Endothelial cell of umbilical vein (primary cell): Measurements from ENCODE around the gene OXSR1. TPM values are rescaled to one million over a fixed set of nuclear protein-coding genes. Genes with fewer than 3 reads are reported as not detected.

Source experiments
- BruUV-seq: library from RNA; stranded (reverse); fragments of 400-500 nt; replicated peaks from 2 replicates; lab custom pipeline; 2021; lab: Mats Ljungman, UMichigan
- CTCF ChIA-PET: fragments of 300-600, 350-600 bp; sonication (Branson Sonifier 250); formaldehyde crosslinking; loops from one replicate; lab custom pipeline; 2021; ENCODE audit warnings: antibody characterized with exemption, inconsistent platforms; lab: Charles Lee
- POLR2A ChIA-PET: fragments of 300-600, 350-600 bp; sonication (Branson Sonifier 250); formaldehyde crosslinking; loops from one replicate; lab custom pipeline; 2021; ENCODE audit warnings: antibody characterized with exemption, inconsistent platforms; lab: Charles Lee
- DNase-seq: peaks from one replicate; pipeline ENCODE4 v3.0.0-alpha.2; 2011; ENCODE audit warnings: low read depth, low spot score
- FAIRE-seq: peaks from 2 replicates; lab custom pipeline; 2011; peaks lifted over from hg19 to GRCh38; lab: Jason Lieb, UNC
- H2AFZ ChIP-seq: 2 replicates; pipeline ENCODE4 v1.6.0; 2012; ENCODE audit warnings: low read depth, low read length, control low read depth, inconsistent platforms
- H3K27ac ChIP-seq: 2 replicates; pipeline ENCODE4 v1.5.1; 2011; ENCODE audit warnings: low read depth, mild to moderate bottlenecking, control low read depth, low read length, moderate library complexity; ENCODE audit not compliant: insufficient read depth
- H3K27me3 ChIP-seq, 2 experiments: 2 replicates each; pipeline versions ENCODE4 v1.6.0 to v1.6.1; 2011; ENCODE audit warnings: low read length in 2 of 2, mixed read lengths in 1 of 2; ENCODE audit not compliant: control insufficient read depth in 2 of 2, insufficient read depth in 2 of 2
- H3K36me3 ChIP-seq, 2 experiments: 2 replicates in 1 of 2; 3 replicates in 1 of 2; pipeline ENCODE4 v1.5.1; 2011; ENCODE audit warnings: low read length in 2 of 2, mild to moderate bottlenecking in 1 of 2, moderate library complexity in 1 of 2; ENCODE audit not compliant: control insufficient read depth in 2 of 2, insufficient read depth in 2 of 2; ENCODE audit errors: extremely low read depth in 1 of 2
- H3K4me1 ChIP-seq: 3 replicates; pipeline ENCODE4 v1.5.1; 2011; ENCODE audit warnings: mild to moderate bottlenecking, low read length; ENCODE audit not compliant: control insufficient read depth, insufficient read depth; ENCODE audit errors: extremely low read depth
- H3K4me2 ChIP-seq: 2 replicates; pipeline ENCODE4 v1.6.1; 2011; ENCODE audit warnings: low read length, control low read depth, mixed read lengths; ENCODE audit not compliant: insufficient read depth
- H3K4me3 ChIP-seq, 3 experiments: fragments of 200-600 bp in 1 of 3; sonication (generic), shearing (Covaris generic) in 1 of 3; replicated peaks in 1 of 3; 2 replicates each; pipeline ENCODE4 v1.5.1; 2011 to 2016; ENCODE audit warnings: control low read depth in 3 of 3, low read length in 3 of 3, mild to moderate bottlenecking in 2 of 3, inconsistent platforms in 1 of 3, low read depth in 1 of 3, moderate library complexity in 1 of 3; ENCODE audit not compliant: insufficient read depth in 1 of 3
- H3K79me2 ChIP-seq: 2 replicates; pipeline ENCODE4 v1.6.0; 2012; ENCODE audit warnings: low read length, inconsistent platforms; ENCODE audit not compliant: control insufficient read depth, insufficient read depth
- H3K9ac ChIP-seq: replicated peaks from 2 replicates; pipeline ENCODE3; 2011; ENCODE audit warnings: low read length, control low read depth; ENCODE audit not compliant: insufficient read depth; ENCODE audit errors: extremely low read depth
- H3K9me1 ChIP-seq: replicated peaks from 3 replicates; pipeline ENCODE4 v1.6.0; 2011; ENCODE audit warnings: mild to moderate bottlenecking, low read length; ENCODE audit not compliant: control insufficient read depth, insufficient read depth; ENCODE audit errors: extremely low read depth
- H3K9me3 ChIP-seq: replicated peaks from 2 replicates; pipeline ENCODE4 v1.5.1; 2012; ENCODE audit warnings: low read length, inconsistent platforms; ENCODE audit not compliant: control insufficient read depth, insufficient read depth
- H4K20me1 ChIP-seq: replicated peaks from 2 replicates; pipeline ENCODE3; 2011; ENCODE audit warnings: mild to moderate bottlenecking, low read length; ENCODE audit not compliant: control insufficient read depth, insufficient read depth; ENCODE audit errors: extremely low read depth
- EZH2 ChIP-seq: IDR thresholded peaks from 2 replicates; pipeline ENCODE4 v1.6.1; 2012; ENCODE audit warnings: borderline replicate concordance, low read depth, mild to moderate bottlenecking, moderate library complexity, low read length, inconsistent platforms; ENCODE audit not compliant: severe bottlenecking
- FOS ChIP-seq: IDR thresholded peaks from 2 replicates; pipeline ENCODE4 v1.6.1; 2011; ENCODE audit warnings: mild to moderate bottlenecking, low read length, moderate library complexity, borderline replicate concordance; ENCODE audit not compliant: insufficient read depth
- GATA2 ChIP-seq: IDR thresholded peaks from 2 replicates; pipeline ENCODE4 v1.7.0; 2011; ENCODE audit warnings: low read depth, mild to moderate bottlenecking, moderate library complexity, mixed read lengths, low read length; ENCODE audit not compliant: insufficient read length, insufficient read depth
- JUN ChIP-seq: IDR thresholded peaks from 2 replicates; pipeline ENCODE4 v1.6.1; 2011; ENCODE audit warnings: borderline replicate concordance, low read depth; ENCODE audit not compliant: insufficient read length, insufficient read depth
- MYC ChIP-seq: IDR thresholded peaks from one replicate; pipeline ENCODE4 v1.6.1; 2011; ENCODE audit warnings: mild to moderate bottlenecking, low read depth, low read length
- POLR2A ChIP-seq: IDR thresholded peaks from 2 replicates; pipeline ENCODE4 v1.6.1; 2012; ENCODE audit warnings: low read depth, mild to moderate bottlenecking, control low read depth, low read length
- POLR2AphosphoS5 ChIP-seq: IDR thresholded peaks from 2 replicates; pipeline ENCODE4 v1.6.1; 2012; ENCODE audit warnings: low read depth, mild to moderate bottlenecking, control low read depth, low read length, moderate library complexity; ENCODE audit not compliant: insufficient read depth
- dilution Hi-C: fragments of 300-500 bp; cut with MboI; formaldehyde crosslinking; loops from one replicate; pipeline ENCODE4 v1.15.0; 2019; ENCODE audit warnings: low sequenced_read_pairs; ENCODE audit not compliant: extremely low pct_ligation_motif_present
- intact Hi-C: fragments of 100-400 bp; cut with micrococcal nuclease; formaldehyde crosslinking; loops from one replicate; pipeline ENCODE4 v1.10.0; 2022
- polyA plus RNA-seq, 4 experiments: library from polyadenylated mRNA; depleted of rRNA in 3 of 4; stranded (reverse) in 3 of 4; unstranded in 1 of 4; fragments of >200 nt; gene quantifications; 2 replicates each; pipeline versions ENCODE4 v1.2.1 to v1.2.3, GENCODE V29; 2011 to 2012; ENCODE audit warnings: missing spikeins in 1 of 4
- total RNA-seq: library from RNA; stranded (reverse); gene quantifications from 2 replicates; pipeline ENCODE4 v1.2.3, GENCODE V29; 2021
- TF ChIP-seq, protein P1 (sequence below): IDR thresholded peaks from 2 replicates; pipeline ENCODE4 v1.6.1; 2011; ENCODE audit not compliant: insufficient read depth, insufficient read length
- TF ChIP-seq, protein P2 (sequence below), 2 donors: IDR thresholded peaks; 1 replicate in 1 of 2; 2 replicates in 1 of 2; pipeline ENCODE4 v1.5.1; 2011; ENCODE audit warnings: low read length in 2 of 2, mild to moderate bottlenecking in 2 of 2, moderate library complexity in 2 of 2, control low read depth in 1 of 2, inconsistent platforms in 1 of 2, low read depth in 1 of 2; ENCODE audit not compliant: insufficient read depth in 1 of 2; ENCODE audit errors: extremely low read depth in 1 of 2

The OXSR1 gene
- total and polyA plus RNA-seq, 2 donors (not counting 3 experiments of a cell fraction or from before 2014, with no cell fraction given), result 15.1 to 32.9 TPM

DNA sequence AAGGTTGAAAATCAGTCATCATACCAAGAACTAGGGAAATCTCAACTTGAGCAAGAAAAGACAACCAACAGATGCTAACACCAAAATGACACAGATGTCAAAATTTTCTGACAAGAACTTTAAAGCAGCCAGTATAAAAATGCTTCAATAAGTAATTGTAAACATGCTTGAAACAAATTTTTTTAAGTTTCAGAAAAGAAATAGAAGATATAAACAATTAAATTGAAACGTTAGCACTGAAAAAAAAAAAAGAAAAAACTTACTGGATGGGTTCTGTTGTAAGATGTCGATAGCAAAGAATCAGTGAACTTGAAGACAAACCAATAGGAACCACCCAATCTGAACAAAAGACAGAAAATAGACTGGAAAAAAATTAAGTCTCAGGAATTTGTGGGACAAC lies 18.8 kb upstream of the OXSR1 start:
- ChIA-PET CTCF (no interaction called here), POLR2A (no interaction called here)
- Histone ChIP-seq H3K27ac (no peak overlapping the region), H3K4me3 (no peak overlapping the region), H3K9me3 (no peaks in the 10 kb centered on the region), H3K27me3 (peaks cover 3 to 10% of the 10 kb centered on the region in 2 experiments), H4K20me1 (no peaks in the 10 kb centered on the region), H3K36me3 (peaks cover 0 to 6% of the 10 kb centered on the region in 2 experiments), H3K4me2 (no peak overlapping the region), H3K4me1 (no peaks in the 10 kb centered on the region), H3K9ac (no peak overlapping the region), H3K9me1 (no peaks in the 10 kb centered on the region), H2AFZ (no peak overlapping the region), H3K79me2 (no peaks in the 10 kb centered on the region)
- intact Hi-C loops, result no loop called here
- TF ChIP-seq, protein P1, sequence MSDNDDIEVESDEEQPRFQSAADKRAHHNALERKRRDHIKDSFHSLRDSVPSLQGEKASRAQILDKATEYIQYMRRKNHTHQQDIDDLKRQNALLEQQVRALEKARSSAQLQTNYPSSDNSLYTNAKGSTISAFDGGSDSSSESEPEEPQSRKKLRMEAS, result no peak
- no peak for TF ChIP-seq FOS
- TF ChIP-seq MYC, result no peak
- TF ChIP-seq EZH2, result no peak
- TF ChIP-seq POLR2A, result no peak
- TF ChIP-seq GATA2, result no peak
- TF ChIP-seq, protein P2, sequence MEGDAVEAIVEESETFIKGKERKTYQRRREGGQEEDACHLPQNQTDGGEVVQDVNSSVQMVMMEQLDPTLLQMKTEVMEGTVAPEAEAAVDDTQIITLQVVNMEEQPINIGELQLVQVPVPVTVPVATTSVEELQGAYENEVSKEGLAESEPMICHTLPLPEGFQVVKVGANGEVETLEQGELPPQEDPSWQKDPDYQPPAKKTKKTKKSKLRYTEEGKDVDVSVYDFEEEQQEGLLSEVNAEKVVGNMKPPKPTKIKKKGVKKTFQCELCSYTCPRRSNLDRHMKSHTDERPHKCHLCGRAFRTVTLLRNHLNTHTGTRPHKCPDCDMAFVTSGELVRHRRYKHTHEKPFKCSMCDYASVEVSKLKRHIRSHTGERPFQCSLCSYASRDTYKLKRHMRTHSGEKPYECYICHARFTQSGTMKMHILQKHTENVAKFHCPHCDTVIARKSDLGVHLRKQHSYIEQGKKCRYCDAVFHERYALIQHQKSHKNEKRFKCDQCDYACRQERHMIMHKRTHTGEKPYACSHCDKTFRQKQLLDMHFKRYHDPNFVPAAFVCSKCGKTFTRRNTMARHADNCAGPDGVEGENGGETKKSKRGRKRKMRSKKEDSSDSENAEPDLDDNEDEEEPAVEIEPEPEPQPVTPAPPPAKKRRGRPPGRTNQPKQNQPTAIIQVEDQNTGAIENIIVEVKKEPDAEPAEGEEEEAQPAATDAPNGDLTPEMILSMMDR (IDR thresholded peaks at IDR 0.05; ENCODE audit: extremely low read depth in 1 of 2, insufficient read depth in 1 of 2, low read depth in 1 of 2, low read length in 2 of 2), result no peak
- TF ChIP-seq JUN, result no peak
- TF ChIP-seq POLR2AphosphoS5, result no peak
- BruUV-seq, result no TSS peak
- no peak for FAIRE-seq
- no peak for DNase-seq
- dilution Hi-C loops, result no loop called here
